Neural cell (in vitro differentiated cells): Measurements from ENCODE around the gene HES6. TPM values are rescaled to one million over a fixed set of nuclear protein-coding genes. Genes with fewer than 3 reads are reported as not detected.

ENCODE experiments used
- H2AFZ ChIP-seq: fragments of 200-600, 300-800 bp; sonication (generic), shearing (Covaris generic); 2 replicates; pipeline ENCODE4 v1.6.0; 2014; ENCODE audit warnings: low read depth, mild to moderate bottlenecking, antibody characterized with exemption, low read length, moderate library complexity
- H3F3A ChIP-seq: fragments of 200-600 bp; shearing (Covaris generic); 2 replicates; pipeline ENCODE4 v1.6.1; 2016; ENCODE audit warnings: mild to moderate bottlenecking, moderate library complexity, mixed read lengths, antibody characterized with exemption, low read length; ENCODE audit not compliant: insufficient read depth, poor library complexity, severe bottlenecking
- H3K27ac ChIP-seq: fragments of 200-600, 300-800 bp; sonication (generic), shearing (Covaris generic); 2 replicates; pipeline ENCODE4 v1.5.1; 2014; ENCODE audit warnings: mild to moderate bottlenecking, low read length, moderate library complexity
- H3K27me3 ChIP-seq: fragments of 300-800, 200-600 bp; sonication (generic), shearing (Covaris generic); 2 replicates; pipeline ENCODE4 v1.6.0; 2014; ENCODE audit warnings: mild to moderate bottlenecking, low read depth, low read length, moderate library complexity; ENCODE audit not compliant: insufficient read depth
- H3K36me3 ChIP-seq: fragments of 300-800, 200-600 bp; sonication (generic), shearing (Covaris generic); 2 replicates; pipeline ENCODE4 v1.5.1; 2014; ENCODE audit warnings: mild to moderate bottlenecking, antibody characterized with exemption, low read length, moderate library complexity; ENCODE audit not compliant: insufficient read depth
- H3K4me2 ChIP-seq: fragments of 300-800, 200-600 bp; sonication (generic), shearing (Covaris generic); 2 replicates; pipeline ENCODE4 v1.6.0; 2014; ENCODE audit warnings: mild to moderate bottlenecking, low read length
- H3K4me3 ChIP-seq: fragments of 300-800, 200-600 bp; sonication (generic), shearing (Covaris generic); 2 replicates; pipeline ENCODE4 v1.5.1; 2014; ENCODE audit warnings: mild to moderate bottlenecking, low read length, moderate library complexity
- H3K79me2 ChIP-seq: fragments of 200-600 bp; shearing (Covaris generic); replicated peaks from 2 replicates; pipeline ENCODE4 v1.6.0; 2014; ENCODE audit warnings: mild to moderate bottlenecking, low read length, moderate library complexity; ENCODE audit not compliant: insufficient read depth
- H3K9ac ChIP-seq: fragments of 300-800, 200-600 bp; sonication (generic), shearing (Covaris generic); 2 replicates; pipeline ENCODE4 v1.6.1; 2016; ENCODE audit warnings: mild to moderate bottlenecking, low read length, mixed read lengths
- H3K9me2 ChIP-seq: fragments of 200-600 bp; shearing (Covaris generic); 2 replicates; pipeline ENCODE4 v1.6.1; 2016; ENCODE audit warnings: mild to moderate bottlenecking, low read length, mixed read lengths; ENCODE audit not compliant: insufficient read depth
- H3K9me3 ChIP-seq: fragments of 200-600, 300-800 bp; sonication (generic), shearing (Covaris generic); 2 replicates; pipeline ENCODE4 v1.6.1; 2016; ENCODE audit warnings: mild to moderate bottlenecking, mixed run types, low read length, moderate library complexity, mixed read lengths
- H4K20me1 ChIP-seq: fragments of 200-600 bp; shearing (Covaris generic); 2 replicates; pipeline ENCODE4 v1.6.1; 2016; ENCODE audit warnings: mild to moderate bottlenecking, mixed run types; ENCODE audit not compliant: insufficient read depth
- EP300 ChIP-seq: fragments of 450-650 bp; conservative IDR thresholded peaks from 2 replicates; pipeline ENCODE4 v1.6.1; 2014; ENCODE audit warnings: antibody characterized with exemption, mild to moderate bottlenecking, moderate library complexity; ENCODE audit not compliant: poor library complexity, severe bottlenecking
- EZH2 ChIP-seq: fragments of 200-600, 300-800 bp; shearing (Covaris generic), sonication (generic); IDR thresholded peaks from 2 replicates; pipeline ENCODE4 v1.6.1; 2014; ENCODE audit warnings: antibody characterized with exemption, low read length, borderline replicate concordance, mild to moderate bottlenecking; ENCODE audit not compliant: insufficient read depth, poor library complexity, severe bottlenecking
- MXI1 ChIP-seq: fragments of 450-650 bp; conservative IDR thresholded peaks from 2 replicates; pipeline ENCODE4 v1.6.1; 2014; ENCODE audit warnings: antibody characterized with exemption, mild to moderate bottlenecking; ENCODE audit not compliant: poor library complexity, severe bottlenecking
- POLR2AphosphoS5 ChIP-seq: IDR thresholded peaks from 2 replicates; pipeline ENCODE4 v1.6.1; 2012
- RAD21 ChIP-seq: fragments of 450-650 bp; conservative IDR thresholded peaks from 2 replicates; pipeline ENCODE4 v1.6.1; 2014; ENCODE audit warnings: antibody characterized with exemption, mild to moderate bottlenecking, moderate library complexity
- SMC3 ChIP-seq: fragments of 450-650 bp; conservative IDR thresholded peaks from 2 replicates; pipeline ENCODE4 v1.6.1; 2014; ENCODE audit warnings: antibody characterized with exemption, mild to moderate bottlenecking, moderate library complexity; ENCODE audit not compliant: poor library complexity
- TAF1 ChIP-seq: IDR thresholded peaks from 2 replicates; pipeline ENCODE4 v1.6.1; 2012; ENCODE audit warnings: low read depth
- polyA minus RNA-seq: library from RNA; depleted of rRNA, polyadenylated mRNA; stranded (reverse); fragments of >200 nt; gene quantifications from 2 replicates; pipeline ENCODE4 v1.2.3, GENCODE V29; 2014
- polyA plus RNA-seq: library from polyadenylated mRNA; depleted of rRNA; stranded (reverse); fragments of >200 nt; gene quantifications from 2 replicates; pipeline ENCODE4 v1.2.3, GENCODE V29; 2014
- TF ChIP-seq, protein P1 (sequence below): fragments of 450-650 bp; IDR thresholded peaks from 2 replicates; pipeline ENCODE4 v1.5.1; 2014; ENCODE audit warnings: antibody characterized with exemption, mild to moderate bottlenecking, moderate library complexity; ENCODE audit not compliant: poor library complexity, severe bottlenecking
- TF ChIP-seq, protein P2 (sequence below): IDR thresholded peaks from 2 replicates; pipeline ENCODE4 v1.6.1; 2012; ENCODE audit warnings: borderline replicate concordance

Gene HES6, protein sequence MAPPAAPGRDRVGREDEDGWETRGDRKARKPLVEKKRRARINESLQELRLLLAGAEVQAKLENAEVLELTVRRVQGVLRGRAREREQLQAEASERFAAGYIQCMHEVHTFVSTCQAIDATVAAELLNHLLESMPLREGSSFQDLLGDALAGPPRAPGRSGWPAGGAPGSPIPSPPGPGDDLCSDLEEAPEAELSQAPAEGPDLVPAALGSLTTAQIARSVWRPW
- polyA plus RNA-seq (236 and 237 TPM in 2 replicates), polyA minus RNA-seq (38.5 and 55.3 TPM in 2 replicates)

DNA sequence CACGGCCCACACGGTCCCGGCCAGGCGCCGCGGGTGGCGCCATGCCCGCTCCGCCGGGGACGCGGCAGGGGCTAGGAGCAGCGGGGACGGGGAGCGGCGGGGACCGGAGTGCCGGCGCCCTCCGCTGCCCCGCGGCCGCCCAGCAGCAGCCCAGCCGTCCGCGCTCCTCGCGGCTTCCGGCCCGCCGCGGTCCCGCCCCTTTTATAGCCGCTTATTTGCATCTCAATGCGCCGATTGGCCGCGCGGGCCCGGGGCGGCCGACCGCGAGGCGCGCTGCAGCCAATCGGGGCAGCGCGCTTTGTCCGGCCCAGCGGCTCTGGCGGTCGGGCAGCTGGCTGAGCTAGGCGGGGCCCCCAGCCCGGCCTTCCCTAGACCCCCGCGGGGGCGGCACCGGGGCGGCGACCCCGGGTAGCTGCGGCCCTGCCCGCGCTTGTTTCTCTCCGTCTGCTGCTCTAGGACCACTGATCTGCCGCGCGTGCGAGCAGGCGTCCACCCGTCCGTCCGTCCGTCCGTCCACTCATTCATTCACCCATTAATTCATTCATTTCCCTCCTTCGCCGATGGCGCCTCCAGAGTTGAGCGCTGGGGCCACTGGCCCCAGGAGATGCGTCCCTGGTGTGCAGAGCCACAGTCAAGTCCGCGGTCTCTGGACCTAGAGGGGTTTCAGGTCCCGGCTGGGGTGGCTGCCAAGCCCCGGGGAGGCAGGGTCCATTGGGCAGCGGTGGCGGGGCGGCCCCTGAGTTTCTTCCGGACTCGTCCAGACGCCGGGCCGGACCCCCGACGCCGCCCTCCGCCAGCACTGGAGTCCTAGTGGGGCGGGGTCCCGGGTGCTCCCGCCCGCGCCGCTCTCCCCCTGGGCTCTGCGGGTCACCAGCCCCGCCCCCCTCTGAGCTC lies at the start of gene HES6:
Gene HES6, minus strand, starts transcription at position 176 of the 894 bp plus-strand sequence. Its CDS starts 133 bp downstream, at position 43.
- peak within 1 kb of the TSS; percentile 65 for H3K27ac ChIP-seq
- H3K27me3 ChIP-seq = no peaks in the 10 kb centered on the region
- TF ChIP-seq RAD21 (peak; percentile 52), TAF1 (no peak), MXI1 (peak; percentile 80), POLR2AphosphoS5 (peak; percentile 92), EP300 (no peak), EZH2 (no peak), SMC3 (peak; percentile 55)
- TF ChIP-seq, protein P1, sequence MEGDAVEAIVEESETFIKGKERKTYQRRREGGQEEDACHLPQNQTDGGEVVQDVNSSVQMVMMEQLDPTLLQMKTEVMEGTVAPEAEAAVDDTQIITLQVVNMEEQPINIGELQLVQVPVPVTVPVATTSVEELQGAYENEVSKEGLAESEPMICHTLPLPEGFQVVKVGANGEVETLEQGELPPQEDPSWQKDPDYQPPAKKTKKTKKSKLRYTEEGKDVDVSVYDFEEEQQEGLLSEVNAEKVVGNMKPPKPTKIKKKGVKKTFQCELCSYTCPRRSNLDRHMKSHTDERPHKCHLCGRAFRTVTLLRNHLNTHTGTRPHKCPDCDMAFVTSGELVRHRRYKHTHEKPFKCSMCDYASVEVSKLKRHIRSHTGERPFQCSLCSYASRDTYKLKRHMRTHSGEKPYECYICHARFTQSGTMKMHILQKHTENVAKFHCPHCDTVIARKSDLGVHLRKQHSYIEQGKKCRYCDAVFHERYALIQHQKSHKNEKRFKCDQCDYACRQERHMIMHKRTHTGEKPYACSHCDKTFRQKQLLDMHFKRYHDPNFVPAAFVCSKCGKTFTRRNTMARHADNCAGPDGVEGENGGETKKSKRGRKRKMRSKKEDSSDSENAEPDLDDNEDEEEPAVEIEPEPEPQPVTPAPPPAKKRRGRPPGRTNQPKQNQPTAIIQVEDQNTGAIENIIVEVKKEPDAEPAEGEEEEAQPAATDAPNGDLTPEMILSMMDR = peak; percentile 51
- TF ChIP-seq, protein P2, sequence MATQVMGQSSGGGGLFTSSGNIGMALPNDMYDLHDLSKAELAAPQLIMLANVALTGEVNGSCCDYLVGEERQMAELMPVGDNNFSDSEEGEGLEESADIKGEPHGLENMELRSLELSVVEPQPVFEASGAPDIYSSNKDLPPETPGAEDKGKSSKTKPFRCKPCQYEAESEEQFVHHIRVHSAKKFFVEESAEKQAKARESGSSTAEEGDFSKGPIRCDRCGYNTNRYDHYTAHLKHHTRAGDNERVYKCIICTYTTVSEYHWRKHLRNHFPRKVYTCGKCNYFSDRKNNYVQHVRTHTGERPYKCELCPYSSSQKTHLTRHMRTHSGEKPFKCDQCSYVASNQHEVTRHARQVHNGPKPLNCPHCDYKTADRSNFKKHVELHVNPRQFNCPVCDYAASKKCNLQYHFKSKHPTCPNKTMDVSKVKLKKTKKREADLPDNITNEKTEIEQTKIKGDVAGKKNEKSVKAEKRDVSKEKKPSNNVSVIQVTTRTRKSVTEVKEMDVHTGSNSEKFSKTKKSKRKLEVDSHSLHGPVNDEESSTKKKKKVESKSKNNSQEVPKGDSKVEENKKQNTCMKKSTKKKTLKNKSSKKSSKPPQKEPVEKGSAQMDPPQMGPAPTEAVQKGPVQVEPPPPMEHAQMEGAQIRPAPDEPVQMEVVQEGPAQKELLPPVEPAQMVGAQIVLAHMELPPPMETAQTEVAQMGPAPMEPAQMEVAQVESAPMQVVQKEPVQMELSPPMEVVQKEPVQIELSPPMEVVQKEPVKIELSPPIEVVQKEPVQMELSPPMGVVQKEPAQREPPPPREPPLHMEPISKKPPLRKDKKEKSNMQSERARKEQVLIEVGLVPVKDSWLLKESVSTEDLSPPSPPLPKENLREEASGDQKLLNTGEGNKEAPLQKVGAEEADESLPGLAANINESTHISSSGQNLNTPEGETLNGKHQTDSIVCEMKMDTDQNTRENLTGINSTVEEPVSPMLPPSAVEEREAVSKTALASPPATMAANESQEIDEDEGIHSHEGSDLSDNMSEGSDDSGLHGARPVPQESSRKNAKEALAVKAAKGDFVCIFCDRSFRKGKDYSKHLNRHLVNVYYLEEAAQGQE = no peak

GRCh38 chr2:238289574-238289973 lies 49.7 kb upstream of the HES6 start:
- Histone ChIP-seq H3K79me2 (peaks cover 11% of the 10 kb centered on the region), H3K27ac (peak overlapping the region; percentile 65), H3K4me3 (peak overlapping the region; percentile 97), H3F3A (no peaks in the 10 kb centered on the region), H3K9ac (peak overlapping the region; percentile 63), H3K4me2 (peak overlapping the region; percentile 67), H2AFZ (no peak overlapping the region), H4K20me1 (no peaks in the 10 kb centered on the region), H3K9me3 (no peaks in the 10 kb centered on the region), H3K9me2 (no peaks in the 10 kb centered on the region), H3K27me3 (no peaks in the 10 kb centered on the region), H3K36me3 (no peaks in the 10 kb centered on the region)
- TF ChIP-seq, protein P2 = no peak
- TF ChIP-seq SMC3 (no peak), EP300 (no peak), MXI1 (no peak), TAF1 (no peak), EZH2 (no peak), POLR2AphosphoS5 (no peak), RAD21 (no peak)
- TF ChIP-seq, protein P1 = no peak

More for the DNA sequence above, at the start of gene HES6:
- Histone ChIP-seq H3K4me2 (peak within 1 kb of the TSS; percentile 76), H3F3A (no peaks in the 10 kb centered on the region), H2AFZ (peak within 1 kb of the TSS; percentile 73), H4K20me1 (no peaks in the 10 kb centered on the region), H3K9me2 (no peaks in the 10 kb centered on the region), H3K9me3 (no peaks in the 10 kb centered on the region), H3K79me2 (peaks cover 7% of the 10 kb centered on the region), H3K4me3 (peak within 1 kb of the TSS; percentile 72), H3K9ac (peak within 1 kb of the TSS; percentile 74), H3K36me3 (no peaks in the 10 kb centered on the region)
